Gastrocnemius medialis (tissue), 4 donors: Measurements from ENCODE around the gene TRIM22. TPM values are rescaled to one million over a fixed set of nuclear protein-coding genes. Genes with fewer than 3 reads are reported as not detected.

ENCODE experiments used
- ATAC-seq, 2 donors: fragments of 150-250 bp; one replicate each; pipeline ENCODE4 v1.9.1; 2016
- DNase-seq, 2 donors: peaks; one replicate each; pipeline ENCODE4 v3.0.0-alpha.2; 2019
- H3K27ac ChIP-seq, 4 donors: fragments of 200-600 bp; sonication (generic); 1 replicate in 1 of 4; 2 replicates in 3 of 4; pipeline ENCODE4 v1.5.1; 2016 to 2018; ENCODE audit warnings: mild to moderate bottlenecking in 2 of 4, moderate library complexity in 1 of 4
- H3K27me3 ChIP-seq, 3 donors: fragments of 200-600 bp; sonication (generic) in 2 of 3; 1 replicate in 1 of 3; 2 replicates in 2 of 3; pipeline versions ENCODE4 v1.5.1 to v1.6.0; 2016 to 2019; ENCODE audit warnings: mild to moderate bottlenecking in 1 of 3, moderate library complexity in 1 of 3
- H3K36me3 ChIP-seq, 2 donors: fragments of 200-600 bp; sonication (generic) in 1 of 2; one replicate each; pipeline ENCODE4 v1.5.1; 2017 to 2018
- H3K4me1 ChIP-seq, 2 donors: fragments of 200-600 bp; sonication (generic) in 1 of 2; one replicate each; pipeline ENCODE4 v1.5.1; 2016 to 2017; ENCODE audit warnings: mild to moderate bottlenecking in 2 of 2
- H3K4me3 ChIP-seq, 4 donors: fragments of 200-600 bp; sonication (generic) in 3 of 4; 1 replicate in 1 of 4; 2 replicates in 3 of 4; pipeline ENCODE4 v1.5.1; 2016 to 2019; ENCODE audit warnings: mild to moderate bottlenecking in 2 of 4
- H3K9me3 ChIP-seq, 3 donors: fragments of 200-600 bp; sonication (generic) in 2 of 3; 1 replicate in 1 of 3; 2 replicates in 2 of 3; pipeline ENCODE4 v1.5.1; 2016 to 2019
- CTCF ChIP-seq, 5 experiments: fragments of 450-650 bp in 3 of 5; fragments of 200-600 bp in 2 of 5; sonication (generic) in 2 of 5; IDR thresholded peaks in 4 of 5; conservative IDR thresholded peaks in 1 of 5; 1 replicate in 4 of 5; 2 replicates in 1 of 5; pipeline ENCODE4 v1.5.1; 2016 to 2019; ENCODE audit warnings: antibody characterized with exemption in 5 of 5, mild to moderate bottlenecking in 3 of 5, moderate library complexity in 3 of 5
- POLR2A ChIP-seq, 2 donors: fragments of 450-650 bp; IDR thresholded peaks; one replicate each; pipeline ENCODE4 v1.6.1; 2017; ENCODE audit warnings: antibody characterized with exemption in 2 of 2, mild to moderate bottlenecking in 2 of 2, moderate library complexity in 2 of 2
- in situ Hi-C, 4 donors: fragments of 200-750 bp; cut with MboI; loops; one replicate each; pipeline versions ENCODE4 v1.15.0 to v1.8.0; 2017; ENCODE audit warnings: low sequenced_read_pairs in 4 of 4
- intact Hi-C: fragments of 100-400 bp; cut with DNase I; formaldehyde crosslinking; loops from one replicate; pipeline ENCODE4 v1.15.1; 2023; ENCODE audit warnings: low total_unique reads
- total RNA-seq, 4 donors: library from RNA; depleted of rRNA; stranded (reverse); fragments of >200 nt; gene quantifications; one replicate each; pipeline versions ENCODE4 v1.1.0 to v1.2.3, GENCODE V29; 2016

Gene TRIM22
- total RNA-seq, 4 donors from 2014 or later: 5.3 to 15.8 (median 8.8) TPM

GRCh38 chr11:5727691-5728090 is 38.1 kb downstream of the TRIM22 start:
- Histone ChIP-seq H3K27ac (no peak overlapping the region), H3K4me3 (no peak overlapping the region), H3K27me3 (no peaks in the 10 kb centered on the region), H3K36me3 (no peaks in the 10 kb centered on the region), H3K4me1 (no peaks in the 10 kb centered on the region), H3K9me3 (no peaks in the 10 kb centered on the region)
- no peak for DNase-seq
- TF ChIP-seq POLR2A (IDR thresholded peaks at IDR 0.05) (no peak), CTCF (IDR thresholded peaks at IDR 0.05 in 4 of 5, conservative IDR thresholded peaks at IDR 0.05 in 1 of 5) (no peak)
- in situ Hi-C loops: no loop called here
- ATAC-seq: no peak
- intact Hi-C loops: no loop called here

GRCh38 chr11:5736396-5736795 is 46.8 kb downstream of the TRIM22 start, which contains the start of gene OR56B1:
Gene OR56B1, plus strand, starts transcription at chr11:5736448. Its CDS starts 69 bp downstream, at chr11:5736517.
- Histone ChIP-seq H3K4me1 (no peaks in the 10 kb centered on the region), H3K36me3 (no peaks in the 10 kb centered on the region), H3K4me3 (no peak within 1 kb of the TSS), H3K9me3 (no peaks in the 10 kb centered on the region), H3K27ac (no peak within 1 kb of the TSS), H3K27me3 (no peaks in the 10 kb centered on the region)
- in situ Hi-C loops: no loop called here
- TF ChIP-seq POLR2A (IDR thresholded peaks at IDR 0.05) (no peak), CTCF (IDR thresholded peaks at IDR 0.05 in 4 of 5, conservative IDR thresholded peaks at IDR 0.05 in 1 of 5) (no peak)
- no peak for DNase-seq
- ATAC-seq: no peak
- intact Hi-C loops: no loop called here

GRCh38 chr11:5737091-5737490 is 47.5 kb downstream of the TRIM22 start:
- DNase-seq: no peak
- no peaks in the 10 kb centered on the region for H3K36me3 ChIP-seq
- ATAC-seq: no peak
- no peak overlapping the region for H3K4me3 ChIP-seq
- H3K4me1 ChIP-seq: no peaks in the 10 kb centered on the region
- no peak overlapping the region for H3K27ac ChIP-seq
- no peaks in the 10 kb centered on the region for H3K9me3 ChIP-seq
- intact Hi-C loops: no loop called here
- no peaks in the 10 kb centered on the region for H3K27me3 ChIP-seq
- no peak for TF ChIP-seq CTCF (IDR thresholded peaks at IDR 0.05 in 4 of 5, conservative IDR thresholded peaks at IDR 0.05 in 1 of 5)
- no peak for TF ChIP-seq POLR2A (IDR thresholded peaks at IDR 0.05)
- in situ Hi-C loops: no loop called here

- Histone ChIP-seq H3K36me3 (no peaks in the 10 kb centered on the region), H3K9me3 (no peaks in the 10 kb centered on the region), H3K27me3 (no peaks in the 10 kb centered on the region), H3K4me1 (no peaks in the 10 kb centered on the region), H3K4me3 (no peak overlapping the region), H3K27ac (no peak overlapping the region)
- no peak for TF ChIP-seq CTCF (IDR thresholded peaks at IDR 0.05 in 4 of 5, conservative IDR thresholded peaks at IDR 0.05 in 1 of 5)
- no peak for TF ChIP-seq POLR2A (IDR thresholded peaks at IDR 0.05)
- ATAC-seq: no peak
- DNase-seq: no peak
- in situ Hi-C loops: no loop called here
- intact Hi-C loops: no loop called here
Observed at GRCh38 chr11:5737670-5738392, 48.2 kb downstream of the TRIM22 start.

- ATAC-seq: no peak
- Histone ChIP-seq H3K4me3 (no peak overlapping the region), H3K4me1 (no peaks in the 10 kb centered on the region), H3K36me3 (no peaks in the 10 kb centered on the region), H3K9me3 (no peaks in the 10 kb centered on the region), H3K27me3 (no peaks in the 10 kb centered on the region), H3K27ac (no peak overlapping the region)
- DNase-seq: no peak
- in situ Hi-C loops: no loop called here
- TF ChIP-seq CTCF (IDR thresholded peaks at IDR 0.05 in 4 of 5, conservative IDR thresholded peaks at IDR 0.05 in 1 of 5) (no peak), POLR2A (IDR thresholded peaks at IDR 0.05) (no peak)
- intact Hi-C loops: no loop called here
Observed at GRCh38 chr11:5738431-5738830, 48.8 kb downstream of the TRIM22 start.
